Skin of body (tissue), 2 donors: ENCODE results near the gene NDUFV2. TPM values are rescaled to one million over a fixed set of nuclear protein-coding genes. Genes with fewer than 3 reads are reported as not detected.
A peak's percentile ranks its signal among the peaks of the same experiment; 100 is the strongest.
"Not testable (repeated sequence)": the region's sequence is repeated elsewhere in the genome, so short reads cannot be mapped to it uniquely, and the experiment has no call there.

Source experiments
- DNase-seq: peaks from one replicate; lab custom pipeline; 2025; lab: John Stamatoyannopoulos, UW
- total RNA-seq: library from RNA; depleted of rRNA; stranded (reverse); fragments of >200 nt; gene quantifications from one replicate; pipeline ENCODE4 v1.2.3, GENCODE V29; 2014

Gene NDUFV2
- total RNA-seq, 1 donor from 2014 or later, result 93.7 TPM

GRCh38 chr18:9090578-9090977 lies 11.9 kb upstream of the NDUFV2 start:
- DNase-seq, result no peak

- no peak for DNase-seq
Observed at GRCh38 chr18:9091066-9091476, 11.4 kb upstream of the NDUFV2 start.

DNA sequence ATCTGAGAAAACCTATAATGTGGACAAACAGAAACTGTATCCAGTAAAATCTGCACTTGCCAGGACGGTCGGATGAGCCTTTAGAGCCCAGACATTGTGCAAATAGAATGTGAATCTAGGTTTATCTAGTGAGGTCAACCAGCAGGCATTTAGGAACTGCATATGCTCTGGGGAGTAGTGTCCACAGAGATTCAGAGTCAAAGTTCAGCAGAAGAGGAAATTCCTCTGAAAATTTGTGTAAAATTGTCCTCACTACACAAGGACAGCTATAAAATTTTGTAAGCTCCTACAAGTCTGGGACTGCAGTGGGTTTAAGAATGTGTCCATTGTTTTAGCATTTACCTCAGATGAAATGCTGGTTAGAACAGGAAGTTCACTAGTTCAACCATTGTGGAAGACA lies 9.8 kb upstream of the NDUFV2 start:
- DNase-seq, result no peak

DNA sequence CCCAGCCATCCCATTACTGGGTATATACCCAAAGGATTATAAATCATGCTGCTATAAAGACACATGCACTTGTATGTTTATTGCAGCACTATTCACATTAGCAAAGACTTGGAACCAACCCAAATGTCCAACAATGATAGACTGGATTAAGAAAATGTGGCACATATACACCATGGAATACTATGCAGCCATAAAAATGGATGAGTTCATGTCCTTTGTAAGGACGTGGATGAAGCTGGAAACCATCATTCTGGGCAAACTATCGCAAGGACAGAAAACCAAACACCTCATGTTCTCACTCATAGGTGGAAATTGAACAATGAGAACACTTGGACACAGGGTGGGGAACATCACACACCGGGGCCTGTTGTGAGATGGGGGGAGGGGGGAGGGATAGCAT lies 9.4 kb upstream of the NDUFV2 start:
- not testable (repeated sequence) for DNase-seq

DNA sequence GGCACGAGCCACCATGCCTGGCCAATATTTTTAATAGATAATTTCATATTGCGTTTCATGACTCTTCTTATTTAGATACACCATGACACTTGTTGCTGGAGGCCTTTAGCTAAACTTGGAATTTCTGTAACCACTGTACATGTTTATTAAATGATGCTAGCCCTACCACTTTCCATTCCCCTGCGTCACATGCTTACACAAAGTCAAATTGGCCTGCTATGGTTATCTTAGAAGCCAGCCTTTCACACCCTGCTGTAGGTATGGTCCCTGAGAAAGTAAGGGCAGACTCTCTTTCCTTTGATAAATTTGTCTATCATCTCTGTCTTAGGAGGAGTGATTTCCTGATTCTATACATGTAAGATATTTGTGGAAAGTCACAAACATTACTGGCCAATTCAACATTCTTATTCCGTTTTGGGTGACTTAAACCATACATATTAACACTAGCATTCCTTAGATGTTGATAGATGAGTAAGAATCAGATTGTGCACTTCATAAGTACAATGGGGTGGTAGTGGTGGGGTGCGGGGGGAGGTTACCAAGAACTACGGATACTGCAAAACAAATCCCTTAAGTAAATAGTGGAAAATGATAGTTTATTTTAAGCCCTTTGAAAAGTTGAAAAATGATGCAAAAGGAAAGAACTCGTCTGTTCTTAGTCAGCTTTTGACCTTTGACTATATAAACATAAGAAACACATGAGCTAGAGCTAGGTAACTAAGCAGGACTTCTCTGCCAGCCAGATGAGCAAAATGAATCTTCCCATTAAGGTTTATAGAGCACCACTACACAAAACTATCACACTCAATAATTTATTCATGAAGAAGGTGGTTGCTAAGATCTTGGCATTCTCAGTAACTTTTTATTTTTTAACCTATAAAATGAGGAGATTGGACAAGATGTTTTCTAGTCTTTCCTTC lies 7.9 kb upstream of the NDUFV2 start:
- DNase-seq, result no peak

DNA sequence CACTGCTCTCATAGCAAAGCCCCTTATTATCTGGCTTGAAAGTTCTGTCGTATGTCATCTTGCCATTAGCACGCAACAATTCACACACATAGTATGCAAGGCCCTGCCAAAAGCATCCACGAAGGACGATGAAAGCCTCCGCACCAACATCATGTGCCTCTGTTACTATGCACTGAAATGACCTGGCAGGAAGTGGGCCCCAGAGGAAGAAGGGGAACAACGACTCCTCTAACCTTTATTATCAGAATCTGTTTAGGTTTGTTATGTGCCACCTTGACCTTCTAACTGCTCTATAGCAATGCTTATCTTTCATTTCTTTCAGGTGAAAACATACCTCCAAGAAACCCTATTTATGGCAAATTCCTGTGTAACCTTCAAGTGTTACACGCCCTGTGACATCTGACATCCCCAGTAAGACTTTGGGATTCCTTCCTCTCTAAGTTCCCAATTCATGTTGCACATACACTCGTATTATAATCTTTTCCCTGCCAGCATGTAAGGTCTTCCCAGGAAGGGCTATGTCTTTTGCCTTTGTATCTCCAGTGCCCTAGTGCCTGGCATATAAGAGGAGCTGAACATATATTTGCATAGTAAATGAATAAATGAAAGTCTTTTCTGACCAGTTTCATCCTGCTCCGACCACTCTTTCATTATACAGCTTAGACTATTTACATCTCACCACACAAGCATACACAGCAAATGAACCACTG lies 7.0 kb upstream of the NDUFV2 start:
- no peak for DNase-seq

DNA sequence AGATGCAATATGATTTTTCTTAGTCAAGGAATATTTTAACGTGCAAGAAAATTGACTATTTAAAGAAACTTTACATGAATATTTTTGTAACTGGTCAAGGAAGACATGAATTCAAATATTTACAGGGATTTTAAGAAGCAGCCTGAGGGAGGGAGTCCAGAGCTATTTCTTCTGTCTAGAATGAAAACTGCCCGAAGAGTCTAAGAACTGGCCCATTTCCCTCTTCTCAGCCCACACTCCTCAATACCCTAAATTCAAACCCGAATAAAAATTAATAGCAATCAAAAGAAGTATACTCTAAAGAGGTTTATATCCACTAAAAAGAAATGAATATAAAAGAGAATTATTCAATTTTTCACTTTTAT lies 6.5 kb upstream of the NDUFV2 start:
- DNase-seq, result no peak

DNA sequence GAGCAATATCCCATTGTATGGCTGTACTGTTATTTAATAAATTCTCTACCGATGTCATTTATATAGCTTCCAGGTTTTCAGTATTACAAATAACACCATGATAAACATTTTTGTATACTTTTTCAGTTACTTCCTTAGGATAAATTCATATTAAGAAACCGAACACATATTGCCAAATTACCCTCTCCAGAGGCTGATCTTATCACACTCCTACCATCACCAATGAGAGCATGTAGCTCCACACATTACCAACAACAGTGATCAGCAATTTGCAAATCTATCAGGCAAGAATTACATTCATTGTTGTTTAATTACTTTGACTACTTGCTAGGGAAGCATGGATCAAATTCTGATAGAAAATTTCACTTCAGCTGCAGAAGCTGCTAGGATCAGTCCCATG lies 5.8 kb upstream of the NDUFV2 start:
- DNase-seq, result no peak

- DNase-seq, result no peak
Observed at GRCh38 chr18:9097349-9097748, 5.2 kb upstream of the NDUFV2 start.

- DNase-seq, result no peak
Observed at GRCh38 chr18:9100796-9101195, 1.7 kb upstream of the NDUFV2 start.

GRCh38 chr18:9101730-9102507 lies 580 bp upstream of the NDUFV2 start:
- DNase-seq, result peak; percentile 70

- DNase-seq, result peak; percentile 54
Observed at GRCh38 chr18:9103376-9103873, 926 bp downstream of the NDUFV2 start.

GRCh38 chr18:9104244-9104901 lies 1.9 kb downstream of the NDUFV2 start:
- no peak for DNase-seq

DNA sequence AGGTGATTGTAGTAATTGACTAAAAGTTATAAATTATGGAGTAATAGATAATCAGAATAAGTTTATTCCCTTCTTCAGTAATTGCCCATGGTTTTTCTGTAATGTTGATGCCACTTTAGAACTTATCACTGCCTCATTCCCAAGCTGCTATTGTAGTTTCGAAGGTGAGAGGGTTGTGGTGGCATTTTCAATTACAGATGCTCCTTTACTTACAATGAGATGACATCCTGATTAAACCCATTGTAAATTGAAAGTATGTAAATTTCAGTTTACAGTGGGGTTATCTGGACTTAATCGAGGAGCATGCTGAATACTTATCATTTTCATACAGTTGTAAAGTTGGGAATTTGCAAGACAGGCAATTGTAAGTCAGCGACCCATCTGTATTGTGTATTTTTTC lies 2.9 kb downstream of the NDUFV2 start:
- DNase-seq, result no peak

DNA sequence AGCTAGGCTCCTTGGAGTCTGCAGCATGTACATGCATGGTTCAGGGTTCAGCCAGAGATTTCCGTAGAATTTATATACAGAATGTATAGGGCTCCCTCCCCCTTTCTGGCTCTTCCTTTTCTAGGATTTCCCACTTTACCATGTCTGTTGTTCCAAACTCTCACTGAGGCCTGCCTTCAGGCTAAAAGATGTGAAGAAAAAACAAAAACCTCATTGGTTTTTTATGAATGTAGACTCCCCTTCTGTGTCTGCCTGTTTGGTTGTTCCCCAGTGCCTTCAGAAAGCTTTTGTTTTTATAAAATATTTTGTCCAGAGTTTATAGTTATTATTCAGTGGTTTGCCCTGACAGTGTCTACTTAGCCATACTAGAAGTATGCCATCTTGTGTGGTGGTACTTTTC lies 3.6 kb downstream of the NDUFV2 start:
- no peak for DNase-seq

DNA sequence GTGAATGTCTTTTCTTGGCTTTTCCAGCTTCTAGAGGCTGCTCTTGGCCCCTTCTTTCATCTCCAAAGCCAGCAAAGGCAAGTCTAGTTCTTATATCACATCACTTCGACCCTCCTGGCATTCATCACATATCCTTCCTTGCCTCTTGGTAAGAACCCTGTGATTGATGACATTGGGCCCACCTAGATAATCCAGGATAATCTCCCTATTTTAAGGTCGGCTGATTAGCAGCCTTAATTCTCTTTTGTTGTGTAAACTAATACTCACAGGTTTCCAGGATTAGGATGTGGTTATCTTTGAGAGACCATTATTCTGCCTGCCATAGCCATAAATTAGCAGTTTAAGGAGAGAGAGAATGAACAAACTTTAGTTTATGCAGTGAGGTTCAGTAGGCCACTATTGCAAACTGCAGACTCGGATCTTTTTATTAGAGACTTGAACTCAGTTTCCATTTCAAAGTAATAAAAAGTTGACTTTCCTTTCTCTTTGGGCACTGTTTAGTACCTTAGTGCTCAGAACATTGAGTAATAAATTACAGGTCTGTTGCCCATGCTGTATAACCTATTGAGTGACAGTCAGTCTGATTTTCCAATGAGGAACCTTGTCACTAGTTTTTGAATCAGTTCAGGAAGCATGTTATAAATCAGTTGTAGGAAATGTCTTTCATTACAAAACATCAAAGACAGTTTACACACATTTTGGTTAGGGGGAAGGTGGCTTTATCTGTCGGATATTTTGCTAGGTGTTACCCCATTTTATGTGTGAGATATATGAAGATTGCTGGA lies 4.5 kb downstream of the NDUFV2 start:
- no peak for DNase-seq

DNA sequence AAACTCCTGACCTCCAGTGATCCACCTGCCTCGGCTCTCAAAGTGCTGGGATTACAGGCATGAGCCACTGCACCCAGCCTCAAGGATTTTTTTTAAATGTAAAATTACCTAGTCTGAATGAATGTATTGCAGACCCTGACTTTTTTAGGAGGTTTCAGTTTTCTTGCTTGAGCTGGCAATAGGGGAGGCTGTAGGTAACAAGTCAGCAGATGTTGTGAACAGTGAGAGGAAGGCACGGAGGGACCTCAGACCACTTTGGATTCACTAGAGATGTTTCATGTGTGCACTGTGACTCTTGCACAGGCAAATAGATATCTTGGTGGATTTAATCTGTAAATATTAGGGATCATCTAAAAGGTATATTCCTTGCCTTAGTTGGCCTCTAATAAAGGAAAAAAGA lies 6.4 kb downstream of the NDUFV2 start:
- no peak for DNase-seq

DNA sequence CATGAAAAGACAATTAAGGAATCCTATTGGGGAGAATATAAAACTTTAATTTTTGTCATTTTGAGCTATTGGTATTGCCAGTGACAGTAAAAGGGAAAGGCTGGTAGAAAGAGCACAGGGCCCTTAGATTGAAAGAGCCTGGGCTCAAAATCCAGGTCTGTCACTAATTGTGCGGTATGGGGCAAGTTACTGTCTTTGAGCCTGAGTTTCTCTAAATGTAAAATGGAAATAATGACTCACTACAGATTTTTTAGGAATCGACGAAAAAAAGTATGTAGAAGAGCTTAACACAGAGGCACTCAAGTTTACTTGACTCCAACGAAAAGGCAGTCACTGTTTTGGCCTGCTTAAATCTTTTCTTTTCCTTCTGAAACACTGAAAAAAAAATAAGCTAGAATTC lies 7.0 kb downstream of the NDUFV2 start:
- DNase-seq, result peak; percentile 21

- DNase-seq, result no peak
Observed at GRCh38 chr18:9113468-9114149, 11.1 kb downstream of the NDUFV2 start.

- DNase-seq, result no peak
Observed at GRCh38 chr18:9115984-9116383, 13.5 kb downstream of the NDUFV2 start.
